Posterior cingulate gyrus (tissue), 11 donors: ENCODE results near the gene WDR77.

Source experiments
- DNase-seq, 10 donors: peaks; one replicate each; pipeline versions ENCODE4 v3.0.0 to v3.0.0-alpha.2; 2020 to 2021; ENCODE audit warnings: mixed read lengths in 3 of 10
- intact Hi-C: fragments of 100-400 bp; cut with DNase I; formaldehyde crosslinking; loops from one replicate; pipeline ENCODE4 v1.15.1; 2023

The WDR77 gene

DNA sequence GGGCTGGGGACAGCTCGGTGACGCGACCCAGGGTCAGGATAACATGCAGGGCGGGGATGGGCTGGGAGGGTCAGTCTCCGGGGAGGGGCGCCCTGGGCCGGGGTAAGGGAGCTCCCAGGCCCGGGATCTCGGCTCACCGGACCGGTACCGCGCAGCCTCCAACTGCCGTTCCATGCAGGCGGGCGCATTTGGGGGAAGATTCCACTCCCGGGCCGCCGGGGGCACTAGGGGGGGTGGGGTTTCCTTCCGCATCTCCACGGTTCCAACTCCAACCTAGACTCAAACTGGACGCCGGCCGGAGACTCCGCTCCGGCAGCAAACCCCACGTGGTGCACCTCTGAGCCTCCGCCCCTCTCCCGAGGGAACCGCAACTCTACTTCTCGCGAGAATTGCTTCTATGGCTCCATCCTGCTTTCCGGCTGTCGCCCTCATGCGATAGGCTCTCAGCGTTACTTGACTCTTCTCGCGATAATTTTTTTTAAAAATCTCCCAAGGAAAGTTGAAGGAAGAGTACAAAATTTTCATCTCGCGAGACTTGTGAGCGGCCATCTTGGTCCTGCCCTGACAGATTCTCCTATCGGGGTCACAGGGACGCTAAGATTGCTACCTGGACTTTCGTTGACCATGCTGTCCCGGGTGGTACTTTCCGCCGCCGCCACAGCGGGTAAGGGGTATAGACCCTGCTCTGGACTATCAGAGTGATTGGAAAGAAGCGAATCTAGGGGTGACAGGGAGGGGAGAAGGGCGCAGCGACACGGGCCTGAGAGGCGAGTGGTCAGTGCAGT, at the start of gene WDR77, which contains the start of gene ATP5PB:
WDR77 (minus strand) TSS at position 339 of the 785 bp plus-strand sequence; CDS start at position 252, 87 bp downstream.
ATP5PB (plus strand) TSS at position 547 of the 785 bp plus-strand sequence; CDS start at position 625, 78 bp downstream.
- intact Hi-C loops, result loop anchor here (2.0 kb wide), 1 partner anchor 310 kb away; no protein-coding TSS in a partner anchor

DNA sequence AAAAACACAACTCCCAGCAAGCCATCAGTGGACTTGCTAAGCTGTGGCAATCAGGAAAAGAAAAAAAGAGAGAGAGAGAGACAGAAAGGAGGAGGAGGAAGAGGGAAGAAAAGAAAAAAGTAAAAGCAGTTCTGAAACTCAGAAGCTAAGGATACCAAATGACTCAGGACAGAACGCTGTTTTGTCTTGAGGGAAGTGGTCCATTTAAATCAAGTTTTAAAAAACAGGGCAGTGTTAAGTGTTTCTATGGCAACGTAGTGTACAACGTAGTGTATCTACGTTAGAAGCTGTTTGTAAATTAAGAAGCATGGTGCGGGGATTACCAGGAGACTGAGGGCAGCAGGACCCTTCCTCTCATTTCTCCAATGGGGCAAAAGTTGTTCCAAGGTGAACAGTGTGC, 48.5 kb upstream of the WDR77 start:
- DNase-seq, result no peak
- intact Hi-C loops, result no loop called here

More for the DNA sequence above, at the start of gene WDR77, which contains the start of gene ATP5PB:
- peak; percentile 87 to 99 (median 94) for DNase-seq

DNA sequence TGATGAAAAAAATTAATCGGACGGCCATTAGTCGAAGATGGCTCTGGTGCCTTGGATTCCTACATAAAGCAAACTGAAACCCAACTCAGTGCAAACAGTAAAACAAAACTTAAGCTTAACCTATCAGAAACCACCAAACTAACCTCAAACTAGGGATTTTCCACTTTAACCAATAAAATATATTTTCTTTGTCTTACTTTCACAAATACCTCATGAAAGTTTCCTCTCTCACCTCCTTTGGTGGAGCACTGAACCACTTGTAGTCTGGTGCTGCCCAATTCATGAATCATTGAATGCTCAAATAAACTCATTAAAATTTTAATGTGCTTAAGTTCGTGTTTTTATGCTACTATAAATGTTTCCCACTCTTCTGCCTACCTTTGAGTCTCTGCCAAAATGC, 47.3 kb upstream of the WDR77 start:
- no peak for DNase-seq
- intact Hi-C loops, result no loop called here

DNA sequence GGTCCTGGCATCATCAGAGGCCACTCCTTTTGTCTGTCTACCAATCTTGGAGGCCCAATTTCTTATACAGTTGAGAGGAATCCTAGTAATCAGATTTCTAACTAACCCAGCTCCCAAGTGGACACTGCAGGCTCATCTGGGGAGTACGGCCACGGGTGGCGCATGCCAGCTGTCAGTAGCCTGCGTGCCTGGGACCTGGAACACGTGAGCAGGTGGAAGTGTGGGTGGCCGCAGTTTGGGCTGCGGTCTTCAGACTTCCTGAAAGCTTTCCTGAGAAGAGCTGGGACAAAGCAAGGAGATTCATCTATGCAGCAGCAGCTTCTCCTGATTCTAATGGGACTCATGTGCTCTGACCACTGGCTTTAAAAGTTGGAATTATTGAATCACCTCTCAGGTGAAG, 42.0 kb upstream of the WDR77 start:
- intact Hi-C loops, result no loop called here
- no peak for DNase-seq

- intact Hi-C loops, result no loop called here
- no peak for DNase-seq
Observed at GRCh38 chr1:111490220-111490619, 41.2 kb upstream of the WDR77 start.

DNA sequence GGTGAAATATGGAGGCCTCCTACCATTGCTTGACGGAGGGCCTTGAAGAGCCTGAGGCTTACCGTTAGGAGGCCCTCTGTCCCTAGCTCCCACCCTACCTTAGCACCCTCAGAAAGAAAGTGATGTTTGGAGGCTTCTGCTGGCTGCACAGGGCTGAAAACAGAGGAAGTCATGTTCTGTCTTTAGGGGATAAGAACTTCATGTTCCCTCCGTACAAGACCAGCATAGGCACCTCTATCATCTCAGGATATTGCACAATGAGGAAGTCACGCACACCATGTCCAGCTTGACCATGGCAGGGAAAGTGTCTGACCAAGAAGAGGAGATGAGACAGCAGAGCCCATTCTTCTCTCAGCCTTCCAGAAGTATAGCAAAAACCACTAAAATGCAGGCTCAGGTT, 40.5 kb upstream of the WDR77 start:
- no peak for DNase-seq
- intact Hi-C loops, result no loop called here

GRCh38 chr1:111488669-111489068, 39.6 kb upstream of the WDR77 start:
- DNase-seq, result peak in 4 of 10 donors; percentile 39 to 85 (median 52)
- intact Hi-C loops, result no loop called here

- DNase-seq, result no peak
- intact Hi-C loops, result no loop called here
Observed at GRCh38 chr1:111487133-111487532, 38.1 kb upstream of the WDR77 start.

- DNase-seq, result no peak
- intact Hi-C loops, result no loop called here
Observed at GRCh38 chr1:111486431-111486830, 37.4 kb upstream of the WDR77 start.

DNA sequence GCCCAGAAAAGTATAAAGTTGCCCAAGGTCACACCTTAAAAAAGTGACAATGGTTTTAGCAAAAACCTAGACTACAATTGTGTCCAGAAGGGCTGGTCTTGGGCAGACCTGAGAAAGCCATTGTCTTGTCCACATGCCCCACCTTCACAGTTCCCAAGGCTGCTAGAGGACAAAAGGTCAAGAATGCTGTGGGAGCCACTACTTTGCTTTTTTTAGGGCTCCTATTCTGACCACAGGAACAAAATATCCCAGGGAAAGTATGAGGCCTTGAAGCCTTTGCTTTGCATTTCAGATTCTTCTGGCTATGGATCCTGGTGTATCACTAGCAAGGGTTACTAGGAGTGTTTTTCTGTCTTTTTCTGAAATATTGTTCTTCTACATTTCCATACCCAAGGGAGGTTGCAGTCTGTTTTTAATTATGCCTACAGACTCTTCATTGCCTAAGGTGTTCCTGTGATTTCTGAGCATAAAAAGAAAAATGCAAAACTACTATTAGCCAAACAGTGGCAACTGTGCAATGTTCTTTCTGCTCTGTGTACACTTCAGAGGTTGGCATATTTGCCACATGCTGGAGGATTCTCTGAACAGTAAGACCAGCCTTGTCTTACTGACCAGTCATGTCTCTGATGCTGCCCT, 35.5 kb upstream of the WDR77 start:
- intact Hi-C loops, result no loop called here
- no peak for DNase-seq

DNA sequence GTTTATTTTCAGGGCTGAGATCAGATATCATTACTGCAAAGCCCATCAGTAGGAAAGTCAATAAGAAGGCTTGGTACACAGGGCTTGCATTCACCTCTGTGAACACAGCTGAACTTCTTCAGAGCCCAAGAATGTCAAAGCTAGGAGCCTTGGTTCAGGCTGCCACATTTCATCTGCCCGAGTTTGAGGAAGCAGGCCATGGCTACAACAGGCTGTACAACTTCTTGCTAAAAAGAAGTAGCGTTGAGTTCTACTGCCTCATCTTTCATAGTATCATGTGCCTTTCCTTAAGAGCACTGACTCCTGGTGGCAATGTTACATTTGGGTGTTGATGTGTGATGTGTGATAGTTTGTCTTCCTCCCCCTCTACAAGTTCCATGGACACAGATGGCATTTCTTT, 34.8 kb upstream of the WDR77 start:
- no peak for DNase-seq
- intact Hi-C loops, result no loop called here

GRCh38 chr1:111483166-111483565, 34.1 kb upstream of the WDR77 start:
- intact Hi-C loops, result no loop called here
- DNase-seq, result no peak

GRCh38 chr1:111481387-111482221, 32.5 kb upstream of the WDR77 start:
- peak; percentile 53 to 97 (median 81) for DNase-seq
- intact Hi-C loops, result loop anchor here (1.0 kb wide), 2 partner anchors 175 to 288 kb away; no protein-coding TSS in a partner anchor

GRCh38 chr1:111480674-111481073, 31.6 kb upstream of the WDR77 start:
- DNase-seq, result no peak
- intact Hi-C loops, result loop anchor here (1.0 kb wide), 2 partner anchors 176 to 289 kb away; no protein-coding TSS in a partner anchor

- intact Hi-C loops, result no loop called here
Observed at GRCh38 chr1:111476761-111477309, 27.8 kb upstream of the WDR77 start.

GRCh38 chr1:111476214-111476613, 27.2 kb upstream of the WDR77 start:
- DNase-seq, result no peak
- intact Hi-C loops, result no loop called here

More at GRCh38 chr1:111476761-111477309, 27.8 kb upstream of the WDR77 start:
- no peak for DNase-seq

- DNase-seq, result no peak
- intact Hi-C loops, result no loop called here
Observed at GRCh38 chr1:111475701-111476100, 26.6 kb upstream of the WDR77 start.

DNA sequence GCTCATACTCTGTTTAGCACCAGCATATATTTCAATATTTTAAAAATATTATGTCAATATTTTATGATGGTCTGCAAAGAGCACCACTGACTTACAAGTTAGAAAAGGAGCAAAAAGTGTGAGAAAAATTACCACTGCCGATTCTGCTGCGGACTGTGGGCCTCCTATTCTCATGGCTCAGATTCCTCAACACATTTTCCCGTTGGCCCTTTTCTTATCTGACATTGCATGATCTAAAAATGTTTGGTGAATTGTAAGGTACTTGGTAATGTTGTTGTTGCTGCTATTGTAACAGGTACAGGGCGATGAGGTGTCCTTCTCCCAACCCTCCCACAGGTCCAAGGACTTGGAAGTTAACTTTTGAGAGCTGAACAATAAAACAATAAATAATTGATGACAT, 25.5 kb upstream of the WDR77 start:
- intact Hi-C loops, result no loop called here
- DNase-seq, result no peak

DNA sequence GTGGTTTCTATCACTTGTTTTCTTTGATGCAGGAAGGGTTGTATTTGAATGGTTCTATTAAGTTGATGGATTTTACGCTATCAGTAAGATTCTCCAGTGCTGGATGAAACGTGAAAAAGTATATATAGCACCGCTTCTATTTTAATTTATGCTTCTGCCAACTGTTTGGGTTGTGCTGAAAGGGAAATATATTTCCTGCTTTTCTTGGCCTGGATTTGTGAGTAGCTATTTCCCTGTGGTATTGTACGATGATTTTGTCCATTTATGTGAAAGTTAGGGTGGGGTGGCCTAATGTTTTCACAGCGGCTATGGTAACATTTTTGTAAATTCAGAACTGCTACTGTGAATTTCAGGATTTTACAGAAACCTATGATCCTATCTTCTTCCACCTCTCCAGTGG, 25.1 kb upstream of the WDR77 start:
- intact Hi-C loops, result no loop called here
- DNase-seq, result no peak

- DNase-seq, result no peak
- intact Hi-C loops, result no loop called here
Observed at GRCh38 chr1:111471538-111471937, 22.5 kb upstream of the WDR77 start.
